B cell (primary cell): Measurements from ENCODE around the gene BLM. TPM values are rescaled to one million over a fixed set of nuclear protein-coding genes. Genes with fewer than 3 reads are reported as not detected.
"Not testable (repeated sequence)": the region's sequence is repeated elsewhere in the genome, so short reads cannot be mapped to it uniquely, and the experiment has no call there.

Source experiments
- ATAC-seq: fragments of 200-7000 bp; cut with Tn5 transposase; one replicate; pipeline ENCODE4 v1.10.0; 2021; ENCODE audit warnings: low read depth, mild to moderate bottlenecking, moderate number of reproducible peaks, moderate library complexity
- CTCF ChIA-PET: fragments of 350-600 bp; sonication (Branson Sonifier 250); formaldehyde crosslinking; loops from one replicate; lab custom pipeline; 2021; ENCODE audit warnings: antibody characterized with exemption, inconsistent platforms; lab: Charles Lee
- POLR2A ChIA-PET: fragments of 350-600 bp; sonication (Branson Sonifier 250); formaldehyde crosslinking; loops from one replicate; lab custom pipeline; 2021; ENCODE audit warnings: antibody characterized with exemption; lab: Charles Lee
- DNase-seq: peaks from one replicate; pipeline ENCODE4 v3.0.0; 2013
- H2AFZ ChIP-seq: 2 replicates; pipeline ENCODE4 v1.6.1; 2012; ENCODE audit warnings: mild to moderate bottlenecking, low read depth, low read length; ENCODE audit not compliant: insufficient read depth, poor library complexity, severe bottlenecking
- H3K27ac ChIP-seq, 2 donors: 1 replicate in 1 of 2; 2 replicates in 1 of 2; pipeline ENCODE4 v1.5.1; 2012 to 2013; ENCODE audit warnings: low read length in 2 of 2, mild to moderate bottlenecking in 2 of 2, moderate library complexity in 1 of 2
- H3K27me3 ChIP-seq, 4 experiments: fragments of 200-600 bp in 1 of 4; sonication (generic) in 1 of 4; replicated peaks in 1 of 4; 1 replicate in 2 of 4; 2 replicates in 2 of 4; pipeline versions ENCODE4 v1.6.1 to v1.7.0; 2013 to 2016; ENCODE audit warnings: low read length in 3 of 4, mild to moderate bottlenecking in 2 of 4, mixed read lengths in 1 of 4, moderate library complexity in 1 of 4; ENCODE audit not compliant: insufficient read depth in 4 of 4, control insufficient read depth in 3 of 4; ENCODE audit errors: control extremely low read depth in 1 of 4
- H3K36me3 ChIP-seq, 2 experiments: replicated peaks in 1 of 2; 1 replicate in 1 of 2; 2 replicates in 1 of 2; pipeline versions ENCODE4 v1.6.1 to v1.7.1; 2013; ENCODE audit warnings: low read length in 1 of 2; ENCODE audit not compliant: insufficient read depth in 2 of 2, control insufficient read depth in 1 of 2; ENCODE audit errors: control extremely low read depth in 1 of 2, extremely low read depth in 1 of 2
- H3K4me1 ChIP-seq, 2 donors: fragments of 200-600 bp in 1 of 2; sonication (generic) in 1 of 2; 1 replicate in 1 of 2; 2 replicates in 1 of 2; pipeline versions ENCODE4 v1.5.1 to v1.6.1; 2013 to 2017; ENCODE audit warnings: low read length in 2 of 2; ENCODE audit not compliant: control insufficient read depth in 2 of 2, insufficient read depth in 2 of 2
- H3K4me2 ChIP-seq: replicated peaks from 2 replicates; pipeline ENCODE3; 2012; ENCODE audit warnings: mild to moderate bottlenecking, low read depth, low read length; ENCODE audit not compliant: poor library complexity, severe bottlenecking
- H3K4me3 ChIP-seq, 5 experiments: fragments of 200-600 bp in 1 of 5; sonication (generic) in 1 of 5; 1 replicate in 3 of 5; 2 replicates in 2 of 5; pipeline versions ENCODE4 v1.5.1 to v1.7.0; 2011 to 2016; ENCODE audit warnings: low read length in 4 of 5, mild to moderate bottlenecking in 4 of 5, low read depth in 2 of 5, control low read depth in 1 of 5, moderate library complexity in 1 of 5; ENCODE audit not compliant: insufficient read depth in 1 of 5; ENCODE audit errors: control extremely low read depth in 1 of 5, extremely low read depth in 1 of 5
- H3K79me2 ChIP-seq: fragments of 200-600 bp; sonication (generic); one replicate; pipeline ENCODE4 v1.6.0; 2016; ENCODE audit warnings: low read length; ENCODE audit not compliant: control insufficient read depth, insufficient read depth
- H3K9ac ChIP-seq: fragments of 200-600 bp; sonication (generic); 2 replicates; pipeline ENCODE4 v1.6.1; 2017; ENCODE audit warnings: mild to moderate bottlenecking, low read length, moderate library complexity
- H3K9me3 ChIP-seq, 3 donors: one replicate each; pipeline versions ENCODE4 v1.6.1 to v1.7.1; 2013; ENCODE audit warnings: low read length in 2 of 3; ENCODE audit not compliant: control insufficient read depth in 2 of 3, insufficient read depth in 1 of 3; ENCODE audit errors: control extremely low read depth in 1 of 3
- H4K20me1 ChIP-seq: 2 replicates; pipeline ENCODE4 v1.6.0; 2012; ENCODE audit warnings: mild to moderate bottlenecking, low read length; ENCODE audit not compliant: insufficient read depth, control insufficient read depth, poor library complexity, severe bottlenecking
- H3K27ac Mint-ChIP-seq: one replicate; pipeline ENCODE4 v1.8.0; 2021; ENCODE audit warnings: mixed read lengths
- H3K27me3 Mint-ChIP-seq: one replicate; pipeline ENCODE4 v1.8.0; 2021; ENCODE audit warnings: mixed read lengths
- H3K4me1 Mint-ChIP-seq: one replicate; pipeline ENCODE4 v1.8.0; 2021; ENCODE audit warnings: mixed read lengths
- H3K4me3 Mint-ChIP-seq: one replicate; pipeline ENCODE4 v1.8.0; 2021; ENCODE audit warnings: mixed read lengths
- H3K9me3 Mint-ChIP-seq: one replicate; pipeline ENCODE4 v1.8.0; 2022; ENCODE audit warnings: mixed read lengths; ENCODE audit not compliant: insufficient read depth
- EZH2 ChIP-seq: IDR thresholded peaks from 2 replicates; pipeline ENCODE4 v1.6.1; 2012; ENCODE audit warnings: borderline replicate concordance, low read depth, mild to moderate bottlenecking, moderate library complexity, low read length; ENCODE audit not compliant: insufficient read depth, poor library complexity, severe bottlenecking
- WGBS: methylation state at CpG from one replicate; pipeline ENCODE4 v1.1.5; 2013; ENCODE audit warnings: missing lambda C conversion rate; ENCODE audit not compliant: insufficient coverage; 5-methylcytosine and 5-hydroxymethylcytosine counted together
- intact Hi-C: fragments of 100-400 bp; cut with micrococcal nuclease; formaldehyde crosslinking; loops from one replicate; pipeline ENCODE4 v1.10.0; 2022
- polyA plus RNA-seq: library from polyadenylated mRNA; depleted of rRNA; stranded (reverse); fragments of >200 nt; gene quantifications from 2 replicates; pipeline ENCODE4 v1.2.3, GENCODE V29; 2012
- total RNA-seq, 2 donors: library from RNA; stranded (reverse); fragments of 120-200 nt in 1 of 2; gene quantifications; 1 replicate in 1 of 2; 2 replicates in 1 of 2; pipeline versions ENCODE4 v1.2.3 to v1.2.4, GENCODE V29; 2013 to 2022
- TF ChIP-seq, protein P1 (sequence below): fragments of 200-600 bp; IDR thresholded peaks from one replicate; pipeline ENCODE4 v1.8.0; 2022; ENCODE audit warnings: antibody characterized with exemption, mild to moderate bottlenecking

BLM gene
- total and polyA plus RNA-seq, 2 donors (not counting 1 experiment from before 2014, with no cell fraction given), result 5.2 to 17.4 TPM

DNA sequence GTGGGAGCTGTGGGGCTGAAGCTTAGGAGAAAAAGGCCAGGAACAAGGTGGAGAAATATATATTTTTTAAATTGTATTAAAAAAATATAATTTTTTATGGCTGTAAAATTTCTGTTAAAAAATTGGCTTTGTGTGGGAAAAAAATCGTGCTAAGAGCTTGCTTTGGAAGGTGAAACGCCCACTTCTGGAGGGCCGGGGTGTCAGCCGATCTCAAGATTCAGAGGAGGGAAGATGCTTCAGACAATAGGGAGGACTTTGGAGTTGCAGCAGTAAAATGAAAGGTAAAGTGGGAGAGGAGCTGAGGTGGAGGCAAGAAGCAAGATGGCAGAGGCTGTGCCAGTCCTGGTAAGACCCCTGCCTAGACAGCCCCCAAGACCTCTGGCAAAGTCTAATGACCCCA, 45.9 kb upstream of the BLM start:
- no peak overlapping the region for H3K4me2 ChIP-seq
- ChIA-PET CTCF (interaction anchor here (2.5 kb wide), 1 partner anchor 23 kb away, joined by 8 read pairs; no protein-coding TSS in a partner anchor), POLR2A (no interaction called here)
- TF ChIP-seq, protein P1, sequence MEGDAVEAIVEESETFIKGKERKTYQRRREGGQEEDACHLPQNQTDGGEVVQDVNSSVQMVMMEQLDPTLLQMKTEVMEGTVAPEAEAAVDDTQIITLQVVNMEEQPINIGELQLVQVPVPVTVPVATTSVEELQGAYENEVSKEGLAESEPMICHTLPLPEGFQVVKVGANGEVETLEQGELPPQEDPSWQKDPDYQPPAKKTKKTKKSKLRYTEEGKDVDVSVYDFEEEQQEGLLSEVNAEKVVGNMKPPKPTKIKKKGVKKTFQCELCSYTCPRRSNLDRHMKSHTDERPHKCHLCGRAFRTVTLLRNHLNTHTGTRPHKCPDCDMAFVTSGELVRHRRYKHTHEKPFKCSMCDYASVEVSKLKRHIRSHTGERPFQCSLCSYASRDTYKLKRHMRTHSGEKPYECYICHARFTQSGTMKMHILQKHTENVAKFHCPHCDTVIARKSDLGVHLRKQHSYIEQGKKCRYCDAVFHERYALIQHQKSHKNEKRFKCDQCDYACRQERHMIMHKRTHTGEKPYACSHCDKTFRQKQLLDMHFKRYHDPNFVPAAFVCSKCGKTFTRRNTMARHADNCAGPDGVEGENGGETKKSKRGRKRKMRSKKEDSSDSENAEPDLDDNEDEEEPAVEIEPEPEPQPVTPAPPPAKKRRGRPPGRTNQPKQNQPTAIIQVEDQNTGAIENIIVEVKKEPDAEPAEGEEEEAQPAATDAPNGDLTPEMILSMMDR, result no peak
- TF ChIP-seq EZH2, result no peak
- no peak for ATAC-seq
- intact Hi-C loops, result no loop called here
- no peaks in the 10 kb centered on the region for H3K9me3 Mint-ChIP-seq
- WGBS, result 100% methylated on average over 4 of the region's 4 CpGs
- no peaks in the 10 kb centered on the region for H3K27me3 Mint-ChIP-seq
- no peak for DNase-seq
- no peak overlapping the region for H3K27ac ChIP-seq
- H3K9ac ChIP-seq, result no peak overlapping the region
- no peak overlapping the region for H3K4me3 Mint-ChIP-seq
- H3K4me1 Mint-ChIP-seq, result peaks cover 12% of the 10 kb centered on the region
- H3K36me3 ChIP-seq, result no peaks in the 10 kb centered on the region
- H2AFZ ChIP-seq, result no peak overlapping the region
- H4K20me1 ChIP-seq, result no peaks in the 10 kb centered on the region
- H3K4me1 ChIP-seq, result peaks cover 13 to 18% of the 10 kb centered on the region in 2 donors
- H3K27me3 ChIP-seq, result no peaks in the 10 kb centered on the region
- no peaks in the 10 kb centered on the region for H3K9me3 ChIP-seq
- no peak overlapping the region for H3K27ac Mint-ChIP-seq
- no peaks in the 10 kb centered on the region for H3K79me2 ChIP-seq
- H3K4me3 ChIP-seq, result no peak overlapping the region

DNA sequence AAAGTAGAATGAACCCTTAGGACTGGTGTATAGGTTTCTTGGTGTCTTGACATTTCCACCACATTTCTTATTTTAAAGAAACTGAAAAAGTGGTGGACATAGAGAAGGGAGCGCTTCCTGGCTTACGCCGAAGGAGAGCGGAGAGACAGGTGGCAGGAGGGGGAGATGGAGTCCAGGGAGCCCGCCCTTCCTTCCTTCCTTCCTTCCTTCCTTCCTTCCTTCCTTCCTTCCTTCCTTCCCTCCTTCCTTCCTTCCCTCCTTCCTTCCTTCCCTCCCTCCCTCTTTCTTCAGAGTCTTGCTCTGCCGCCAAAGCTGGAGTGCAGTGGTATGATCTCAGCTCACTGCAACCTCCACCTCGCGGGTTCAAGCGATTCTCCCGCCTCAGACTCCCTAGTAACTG, 43.8 kb upstream of the BLM start:
- CTCF ChIA-PET, H3K9me3 Mint-ChIP-seq, H4K20me1 ChIP-seq, H2AFZ ChIP-seq, H3K27ac ChIP-seq, H3K9me3 ChIP-seq, H3K27me3 ChIP-seq, H3K79me2 ChIP-seq, H3K9ac ChIP-seq, H3K4me1 ChIP-seq, H3K27ac Mint-ChIP-seq, ATAC-seq, H3K4me3 Mint-ChIP-seq, H3K4me1 Mint-ChIP-seq, DNase-seq, POLR2A ChIA-PET, H3K36me3 ChIP-seq, intact Hi-C loops, H3K4me3 ChIP-seq, H3K27me3 Mint-ChIP-seq, H3K4me2 ChIP-seq: not testable (repeated sequence)
- WGBS, result 100% methylated on average over 1 of the region's 10 CpGs
